Mesendoderm (in vitro differentiated cells): Measurements from ENCODE around the gene CFI.

Experiments used
- DNase-seq: peaks from one replicate; pipeline ENCODE4 v3.0.0; 2013
- H2AK5ac ChIP-seq: 2 replicates; pipeline ENCODE4 v1.6.1; 2013; ENCODE audit warnings: low read length, inconsistent platforms
- H2BK120ac ChIP-seq: 2 replicates; pipeline ENCODE4 v1.6.1; 2013; ENCODE audit warnings: low read depth, mild to moderate bottlenecking, low read length, moderate library complexity, mixed read lengths
- H2BK15ac ChIP-seq: replicated peaks from 2 replicates; pipeline ENCODE4 v1.6.1; 2013; ENCODE audit warnings: low read depth, mild to moderate bottlenecking, moderate library complexity
- H2BK5ac ChIP-seq: 2 replicates; pipeline ENCODE4 v1.6.1; 2013; ENCODE audit warnings: low read length, inconsistent platforms
- H3K18ac ChIP-seq: 2 replicates; pipeline ENCODE4 v1.6.1; 2013; ENCODE audit warnings: mild to moderate bottlenecking, low read length, mixed read lengths
- H3K23ac ChIP-seq: one replicate; pipeline ENCODE4 v1.6.1; 2013; ENCODE audit warnings: low read length
- H3K27ac ChIP-seq: 2 replicates; pipeline ENCODE4 v1.5.1; 2013; ENCODE audit warnings: low read depth, mild to moderate bottlenecking, inconsistent platforms, low read length, moderate library complexity
- H3K27me3 ChIP-seq: 2 replicates; pipeline ENCODE4 v1.6.1; 2013; ENCODE audit warnings: low read length, control low read depth, mild to moderate bottlenecking, inconsistent platforms; ENCODE audit not compliant: insufficient read depth, poor library complexity
- H3K36me3 ChIP-seq: 2 replicates; pipeline ENCODE4 v1.6.1; 2013; ENCODE audit warnings: low read length, inconsistent platforms; ENCODE audit not compliant: control insufficient read depth, insufficient read depth
- H3K4ac ChIP-seq: one replicate; pipeline ENCODE4 v1.6.1; 2013; ENCODE audit warnings: low read depth, mild to moderate bottlenecking, low read length, moderate library complexity
- H3K4me1 ChIP-seq: 2 replicates; pipeline ENCODE4 v1.6.1; 2013; ENCODE audit warnings: low read depth, low read length, inconsistent platforms; ENCODE audit not compliant: control insufficient read depth
- H3K4me2 ChIP-seq: 2 replicates; pipeline ENCODE4 v1.6.1; 2013; ENCODE audit warnings: low read length
- H3K4me3 ChIP-seq: 2 replicates; pipeline ENCODE4 v1.5.1; 2013; ENCODE audit warnings: mild to moderate bottlenecking, low read length
- H3K56ac ChIP-seq: one replicate; pipeline ENCODE4 v1.6.1; 2013; ENCODE audit warnings: low read length
- H3K79me1 ChIP-seq: 2 replicates; pipeline ENCODE4 v1.6.1; 2013; ENCODE audit warnings: low read length, inconsistent platforms
- H3K79me2 ChIP-seq: 2 replicates; pipeline ENCODE4 v1.6.1; 2013; ENCODE audit warnings: mild to moderate bottlenecking, low read length; ENCODE audit not compliant: control insufficient read depth, insufficient read depth
- H3K9ac ChIP-seq: 2 replicates; pipeline ENCODE4 v1.6.1; 2013; ENCODE audit warnings: low read length, inconsistent platforms
- H4K5ac ChIP-seq: one replicate; pipeline ENCODE4 v1.6.1; 2013; ENCODE audit warnings: low read length
- H4K8ac ChIP-seq: one replicate; pipeline ENCODE4 v1.6.1; 2013; ENCODE audit warnings: low read depth, mild to moderate bottlenecking, control low read depth, low read length, moderate library complexity
- WGBS: extraction: QIAGEN DNeasy Blood & Tissue Kit; methylation state at CpG from one replicate; pipeline ENCODE4 v1.1.7; 2013; ENCODE audit warnings: low lambda C conversion rate, missing lambda C conversion rate; ENCODE audit not compliant: insufficient coverage; ENCODE audit errors: extremely low coverage; 5-methylcytosine and 5-hydroxymethylcytosine counted together

CFI gene

GRCh38 chr4:109810552-109811387 lies 9.0 kb upstream of the CFI start:
- H3K9ac ChIP-seq = no peak overlapping the region

GRCh38 chr4:109809655-109810054 lies 7.9 kb upstream of the CFI start:
- Histone ChIP-seq H3K18ac (no peak overlapping the region), H2BK5ac (no peak overlapping the region), H3K4ac (no peak overlapping the region), H3K27me3 (no peaks in the 10 kb centered on the region), H3K56ac (no peak overlapping the region), H3K9ac (no peak overlapping the region), H3K4me2 (no peak overlapping the region), H4K5ac (no peak overlapping the region), H3K79me1 (no peaks in the 10 kb centered on the region), H3K4me1 (peaks cover 2% of the 10 kb centered on the region), H3K23ac (no peak overlapping the region), H2AK5ac (no peak overlapping the region), H3K27ac (no peak overlapping the region), H2BK120ac (no peak overlapping the region), H4K8ac (no peak overlapping the region), H3K36me3 (no peaks in the 10 kb centered on the region), H3K4me3 (no peak overlapping the region), H3K79me2 (no peaks in the 10 kb centered on the region), H2BK15ac (no peak overlapping the region)
- no CpG with 5 or more reads among the region's 2 CpGs for WGBS
- no peak for DNase-seq

More at GRCh38 chr4:109810552-109811387, 9.0 kb upstream of the CFI start:
- Histone ChIP-seq H2BK120ac (no peak overlapping the region), H3K79me2 (peaks cover 2% of the 10 kb centered on the region), H3K4me3 (no peak overlapping the region), H4K8ac (no peak overlapping the region), H3K79me1 (peaks cover under 1% of the 10 kb centered on the region), H3K4ac (peak overlapping the region; percentile 45), H3K27me3 (no peaks in the 10 kb centered on the region), H3K4me2 (no peak overlapping the region), H2BK5ac (no peak overlapping the region), H3K18ac (no peak overlapping the region), H4K5ac (no peak overlapping the region), H3K4me1 (peaks cover 2% of the 10 kb centered on the region), H3K36me3 (no peaks in the 10 kb centered on the region), H2BK15ac (no peak overlapping the region), H3K27ac (no peak overlapping the region), H3K56ac (no peak overlapping the region), H3K23ac (no peak overlapping the region), H2AK5ac (no peak overlapping the region)
- peak; percentile 41 for DNase-seq
- WGBS = no CpG with 5 or more reads among the region's 11 CpGs

GRCh38 chr4:109803924-109804571 lies 2.2 kb upstream of the CFI start:
- WGBS = no CpG with 5 or more reads among the region's 4 CpGs
- no peak overlapping the region for H3K18ac ChIP-seq
- peak; percentile 83 for DNase-seq

GRCh38 chr4:109801099-109801789 lies 555 bp downstream of the CFI start:
- H2BK15ac ChIP-seq = no peak overlapping the region
- H3K56ac ChIP-seq = no peak overlapping the region
- no peak for DNase-seq
- WGBS = 100% methylated on average over 1 of the region's 4 CpGs
- H3K4me1 ChIP-seq = no peaks in the 10 kb centered on the region
- H3K4me2 ChIP-seq = no peak overlapping the region
- no peak overlapping the region for H3K27ac ChIP-seq
- H3K79me2 ChIP-seq = no peaks in the 10 kb centered on the region
- no peak overlapping the region for H3K9ac ChIP-seq
- H3K27me3 ChIP-seq = no peaks in the 10 kb centered on the region
- H3K18ac ChIP-seq = no peak overlapping the region
- H3K4ac ChIP-seq = no peak overlapping the region
- no peak overlapping the region for H4K5ac ChIP-seq
- no peak overlapping the region for H4K8ac ChIP-seq
- H2BK120ac ChIP-seq = no peak overlapping the region
- no peaks in the 10 kb centered on the region for H3K36me3 ChIP-seq
- H2BK5ac ChIP-seq = no peak overlapping the region
- H3K4me3 ChIP-seq = no peak overlapping the region
- H3K79me1 ChIP-seq = no peaks in the 10 kb centered on the region
- no peak overlapping the region for H2AK5ac ChIP-seq
- no peak overlapping the region for H3K23ac ChIP-seq

More at GRCh38 chr4:109803924-109804571, 2.2 kb upstream of the CFI start:
- no peak overlapping the region for H3K56ac ChIP-seq
- H3K4me3 ChIP-seq = no peak overlapping the region
- no peaks in the 10 kb centered on the region for H3K79me1 ChIP-seq
- no peak overlapping the region for H2AK5ac ChIP-seq
- no peak overlapping the region for H3K27ac ChIP-seq
- H3K4ac ChIP-seq = no peak overlapping the region
- no peak overlapping the region for H4K8ac ChIP-seq
- no peak overlapping the region for H2BK15ac ChIP-seq
- H3K23ac ChIP-seq = no peak overlapping the region
- no peaks in the 10 kb centered on the region for H3K27me3 ChIP-seq
- H2BK5ac ChIP-seq = no peak overlapping the region
- H3K36me3 ChIP-seq = no peaks in the 10 kb centered on the region
- H2BK120ac ChIP-seq = no peak overlapping the region
- no peak overlapping the region for H3K4me2 ChIP-seq
- H4K5ac ChIP-seq = no peak overlapping the region
- no peak overlapping the region for H3K9ac ChIP-seq
- no peaks in the 10 kb centered on the region for H3K4me1 ChIP-seq
- H3K79me2 ChIP-seq = no peaks in the 10 kb centered on the region

GRCh38 chr4:109798866-109799265 lies 2.9 kb downstream of the CFI start:
- no peak overlapping the region for H3K18ac ChIP-seq
- H2BK15ac ChIP-seq = no peak overlapping the region
- H3K4me1 ChIP-seq = no peaks in the 10 kb centered on the region
- H3K9ac ChIP-seq = no peak overlapping the region
- no peak overlapping the region for H4K5ac ChIP-seq
- H3K4me2 ChIP-seq = no peak overlapping the region
- H3K4me3 ChIP-seq = no peak overlapping the region
- H2AK5ac ChIP-seq = no peak overlapping the region
- no peak overlapping the region for H2BK5ac ChIP-seq
- no peaks in the 10 kb centered on the region for H3K36me3 ChIP-seq
- H3K4ac ChIP-seq = no peak overlapping the region
- no peaks in the 10 kb centered on the region for H3K79me2 ChIP-seq
- DNase-seq = peak; percentile 39
- H3K27me3 ChIP-seq = no peaks in the 10 kb centered on the region
- no peak overlapping the region for H3K56ac ChIP-seq
- H4K8ac ChIP-seq = no peak overlapping the region
- no peak overlapping the region for H3K23ac ChIP-seq
- no peaks in the 10 kb centered on the region for H3K79me1 ChIP-seq
- H3K27ac ChIP-seq = no peak overlapping the region
- H2BK120ac ChIP-seq = no peak overlapping the region
